SK-N-SH treated with all-trans-retinoic acid at 6 μM for 48 hours (cell line): Measurements from ENCODE around the gene IGFL2.

Experiments used
- ARNTL ChIP-seq: fragments of 450-650 bp; formaldehyde crosslinking; IDR thresholded peaks from 2 replicates; pipeline ENCODE4 v1.5.0; 2020; ENCODE audit warnings: low read depth, mild to moderate bottlenecking, moderate library complexity, borderline replicate concordance
- CREB5 ChIP-seq: fragments of 250-450 bp; sonication (Bioruptor Pico); IDR thresholded peaks from 2 replicates; pipeline ENCODE4 v1.5.1; 2020; ENCODE audit warnings: low read depth, mild to moderate bottlenecking, moderate library complexity
- ESRRG ChIP-seq: fragments of 250-450 bp; sonication (Bioruptor Pico); IDR thresholded peaks from 2 replicates; pipeline ENCODE4 v1.6.1; 2021; ENCODE audit warnings: mild to moderate bottlenecking
- OSR1 ChIP-seq: fragments of 250-450 bp; sonication (Bioruptor Pico); IDR thresholded peaks from 2 replicates; pipeline ENCODE4 v1.8.0; 2022; ENCODE audit warnings: moderate library complexity, mild to moderate bottlenecking, inconsistent platforms
- PATZ1 ChIP-seq: fragments of 250-450 bp; sonication (Bioruptor Pico); IDR thresholded peaks from 2 replicates; pipeline ENCODE4 v1.8.0; 2020; ENCODE audit warnings: mild to moderate bottlenecking, moderate library complexity, borderline replicate concordance
- RARB ChIP-seq: fragments of 250-450 bp; sonication (Bioruptor Pico); IDR thresholded peaks from 2 replicates; pipeline ENCODE4 v1.8.0; 2021; ENCODE audit warnings: mild to moderate bottlenecking, moderate library complexity
- ZC3H10 ChIP-seq: fragments of 250-450 bp; sonication (Bioruptor Pico); IDR thresholded peaks from 2 replicates; pipeline ENCODE4 v1.5.1; 2021; ENCODE audit warnings: mild to moderate bottlenecking, moderate library complexity
- ZFP3 ChIP-seq: fragments of 250-450 bp; sonication (Bioruptor Pico); IDR thresholded peaks from 2 replicates; pipeline ENCODE4 v1.5.0; 2020; ENCODE audit warnings: mild to moderate bottlenecking, moderate library complexity
- ZFP30 ChIP-seq: fragments of 450-650 bp; formaldehyde crosslinking; IDR thresholded peaks from 2 replicates; pipeline ENCODE4 v1.5.0; 2022; ENCODE audit warnings: mild to moderate bottlenecking, moderate library complexity
- ZNF565 ChIP-seq: fragments of 450-650 bp; formaldehyde crosslinking; conservative IDR thresholded peaks from 2 replicates; pipeline ENCODE4 v1.5.0; 2020; ENCODE audit warnings: low read depth, mild to moderate bottlenecking, moderate library complexity
- TF ChIP-seq, protein P1 (sequence below): fragments of 250-450 bp; sonication (Bioruptor Pico); IDR thresholded peaks from 2 replicates; pipeline ENCODE4 v1.5.0; 2020; ENCODE audit warnings: mild to moderate bottlenecking, moderate library complexity

DNA sequence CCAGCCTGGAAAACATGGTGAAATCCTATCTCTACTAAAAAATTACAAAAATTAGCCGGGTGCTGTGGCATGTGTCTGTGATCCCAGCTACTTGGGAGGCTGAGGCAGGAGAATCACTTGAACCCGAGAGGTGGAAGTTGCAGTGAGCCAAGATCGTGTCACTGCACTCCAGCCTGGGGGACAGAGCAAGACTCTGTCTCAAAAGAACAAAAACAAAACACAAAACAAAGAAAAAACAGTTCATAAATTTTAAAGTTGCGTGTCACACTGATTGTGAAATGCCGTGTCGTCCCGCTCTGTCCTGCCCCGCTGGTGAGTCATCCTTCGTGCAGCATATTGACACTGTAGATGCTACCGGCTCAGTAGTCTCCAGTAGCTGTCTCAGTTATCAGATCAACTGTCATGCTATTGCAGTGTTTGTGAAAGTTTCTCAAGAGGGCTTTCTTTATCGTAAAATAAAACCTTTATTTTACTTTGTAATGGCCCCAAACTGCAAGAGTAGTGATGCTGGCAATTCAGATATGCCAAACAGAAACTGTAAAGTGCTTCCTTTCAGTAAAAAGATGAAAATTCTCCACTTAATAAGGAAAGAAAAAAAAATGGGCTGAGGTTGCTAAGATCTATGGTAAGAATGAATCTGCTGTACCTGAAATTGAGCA is 45.1 kb downstream of the IGFL2 start:
- TF ChIP-seq ZNF565 (CRISPR knock-in tag), result no peak
- TF ChIP-seq ZC3H10 (CRISPR knock-in tag), result no peak
- TF ChIP-seq CREB5 (CRISPR knock-in tag), result no peak
- TF ChIP-seq ZFP30, result no peak
- TF ChIP-seq ARNTL, result no peak
- TF ChIP-seq ESRRG (CRISPR knock-in tag), result no peak
- TF ChIP-seq RARB (CRISPR knock-in tag), result no peak
- TF ChIP-seq ZFP3 (CRISPR knock-in tag), result no peak
- TF ChIP-seq OSR1, result no peak
- no peak for TF ChIP-seq PATZ1 (CRISPR knock-in tag)
- TF ChIP-seq, protein P1, sequence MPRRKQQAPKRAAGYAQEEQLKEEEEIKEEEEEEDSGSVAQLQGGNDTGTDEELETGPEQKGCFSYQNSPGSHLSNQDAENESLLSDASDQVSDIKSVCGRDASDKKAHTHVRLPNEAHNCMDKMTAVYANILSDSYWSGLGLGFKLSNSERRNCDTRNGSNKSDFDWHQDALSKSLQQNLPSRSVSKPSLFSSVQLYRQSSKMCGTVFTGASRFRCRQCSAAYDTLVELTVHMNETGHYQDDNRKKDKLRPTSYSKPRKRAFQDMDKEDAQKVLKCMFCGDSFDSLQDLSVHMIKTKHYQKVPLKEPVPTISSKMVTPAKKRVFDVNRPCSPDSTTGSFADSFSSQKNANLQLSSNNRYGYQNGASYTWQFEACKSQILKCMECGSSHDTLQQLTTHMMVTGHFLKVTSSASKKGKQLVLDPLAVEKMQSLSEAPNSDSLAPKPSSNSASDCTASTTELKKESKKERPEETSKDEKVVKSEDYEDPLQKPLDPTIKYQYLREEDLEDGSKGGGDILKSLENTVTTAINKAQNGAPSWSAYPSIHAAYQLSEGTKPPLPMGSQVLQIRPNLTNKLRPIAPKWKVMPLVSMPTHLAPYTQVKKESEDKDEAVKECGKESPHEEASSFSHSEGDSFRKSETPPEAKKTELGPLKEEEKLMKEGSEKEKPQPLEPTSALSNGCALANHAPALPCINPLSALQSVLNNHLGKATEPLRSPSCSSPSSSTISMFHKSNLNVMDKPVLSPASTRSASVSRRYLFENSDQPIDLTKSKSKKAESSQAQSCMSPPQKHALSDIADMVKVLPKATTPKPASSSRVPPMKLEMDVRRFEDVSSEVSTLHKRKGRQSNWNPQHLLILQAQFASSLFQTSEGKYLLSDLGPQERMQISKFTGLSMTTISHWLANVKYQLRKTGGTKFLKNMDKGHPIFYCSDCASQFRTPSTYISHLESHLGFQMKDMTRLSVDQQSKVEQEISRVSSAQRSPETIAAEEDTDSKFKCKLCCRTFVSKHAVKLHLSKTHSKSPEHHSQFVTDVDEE (CRISPR knock-in tag), result no peak
